Prostate gland (tissue), 2 donors: ENCODE results near the gene SHOC2. TPM values are rescaled to one million over a fixed set of nuclear protein-coding genes. Genes with fewer than 3 reads are reported as not detected.

Experiments used
- DNase-seq: peaks from one replicate; pipeline ENCODE4 v3.0.0-alpha.2; 2019; ENCODE audit warnings: low spot score
- H3K27ac ChIP-seq, 2 donors: fragments of 200-600 bp; sonication (generic); 2 replicates each; pipeline ENCODE4 v1.5.1; 2017 to 2019
- H3K27me3 ChIP-seq: fragments of 200-600 bp; sonication (generic); replicated peaks from 2 replicates; pipeline ENCODE4 v1.5.1; 2019; ENCODE audit not compliant: insufficient read depth
- H3K36me3 ChIP-seq, 2 donors: fragments of 200-600 bp; sonication (generic); 1 replicate in 1 of 2; 2 replicates in 1 of 2; pipeline versions ENCODE4 v1.5.1 to v1.8.1; 2017 to 2019
- H3K4me1 ChIP-seq: fragments of 200-600 bp; sonication (generic); replicated peaks from 2 replicates; pipeline ENCODE4 v1.5.1; 2019
- H3K4me3 ChIP-seq, 2 donors: fragments of 200-600 bp; sonication (generic); 2 replicates each; pipeline ENCODE4 v1.5.1; 2017 to 2019
- H3K9me3 ChIP-seq: fragments of 200-600 bp; sonication (generic); 2 replicates; pipeline ENCODE4 v1.5.1; 2017
- CTCF ChIP-seq, 4 experiments: fragments of 200-600 bp in 2 of 4; fragments of 450-650 bp in 2 of 4; sonication (generic) in 2 of 4; IDR thresholded peaks; 1 replicate in 3 of 4; 2 replicates in 1 of 4; pipeline ENCODE4 v1.5.1; 2016 to 2019; ENCODE audit warnings: antibody characterized with exemption in 4 of 4, mild to moderate bottlenecking in 2 of 4, moderate library complexity in 2 of 4
- POLR2A ChIP-seq: fragments of 450-650 bp; IDR thresholded peaks from one replicate; pipeline ENCODE4 v1.6.1; 2016; ENCODE audit warnings: antibody characterized with exemption, mild to moderate bottlenecking
- POLR2AphosphoS5 ChIP-seq: sonication (generic); formaldehyde crosslinking; IDR thresholded peaks from one replicate; pipeline ENCODE4 v1.6.1; 2017; ENCODE audit warnings: antibody characterized with exemption
- WGBS: methylation state at CpG from one replicate; pipeline ENCODE4 v1.1.5; 2018; 5-methylcytosine and 5-hydroxymethylcytosine counted together
- intact Hi-C: fragments of 100-400 bp; cut with DNase I; formaldehyde crosslinking; loops from one replicate; pipeline ENCODE4 v1.14.2; 2022
- total RNA-seq, 2 donors: library from RNA; depleted of rRNA; stranded (reverse); fragments of >200 nt; gene quantifications; one replicate each; pipeline ENCODE4 v1.1.0, GENCODE V29; 2016

Gene SHOC2
- total RNA-seq, 2 donors from 2014 or later: 31.3 to 56.1 TPM

- H3K4me3 ChIP-seq: no peak overlapping the region
- no peaks in the 10 kb centered on the region for H3K4me1 ChIP-seq
These were observed 45.8 kb downstream of the SHOC2 start for GRCh38 chr10:110965216-110965615.

GRCh38 chr10:110966146-110966545 lies 46.7 kb downstream of the SHOC2 start:
- Histone ChIP-seq H3K4me3 (no peak overlapping the region), H3K27me3 (no peaks in the 10 kb centered on the region), H3K9me3 (no peaks in the 10 kb centered on the region), H3K36me3 (no peaks in the 10 kb centered on the region), H3K4me1 (no peaks in the 10 kb centered on the region), H3K27ac (no peak overlapping the region)
- no peak for TF ChIP-seq POLR2AphosphoS5
- TF ChIP-seq CTCF (IDR thresholded peaks at IDR 0.05): no peak
- TF ChIP-seq POLR2A: no peak
- DNase-seq: no peak
- intact Hi-C loops: no loop called here
- 85% methylated on average over 1 of the region's 1 CpG for whole genome bisulfite sequencing

More at GRCh38 chr10:110965216-110965615, 45.8 kb downstream of the SHOC2 start:
- DNase-seq: no peak
- H3K27me3 ChIP-seq: no peaks in the 10 kb centered on the region
- no peak overlapping the region for H3K27ac ChIP-seq
- H3K9me3 ChIP-seq: no peaks in the 10 kb centered on the region
- intact Hi-C loops: no loop called here
- TF ChIP-seq POLR2AphosphoS5: no peak
- no peak for TF ChIP-seq POLR2A
- TF ChIP-seq CTCF (IDR thresholded peaks at IDR 0.05): no peak
- no peaks in the 10 kb centered on the region for H3K36me3 ChIP-seq

GRCh38 chr10:110967009-110967630 lies 47.7 kb downstream of the SHOC2 start:
- WGBS: 70% methylated on average over 3 of the region's 3 CpGs
- Histone ChIP-seq H3K4me3 (no peak overlapping the region), H3K4me1 (no peaks in the 10 kb centered on the region), H3K36me3 (no peaks in the 10 kb centered on the region), H3K9me3 (no peaks in the 10 kb centered on the region), H3K27me3 (no peaks in the 10 kb centered on the region), H3K27ac (no peak overlapping the region)
- no peak for DNase-seq
- TF ChIP-seq CTCF (IDR thresholded peaks at IDR 0.05) (no peak), POLR2AphosphoS5 (no peak), POLR2A (no peak)
- intact Hi-C loops: no loop called here

- WGBS: 0% methylated on average over 1 of the region's 1 CpG
These were observed 48.2 kb downstream of the SHOC2 start for GRCh38 chr10:110967645-110968044.

More at GRCh38 chr10:110967645-110968044, 48.2 kb downstream of the SHOC2 start:
- Histone ChIP-seq H3K4me1 (no peaks in the 10 kb centered on the region), H3K4me3 (no peak overlapping the region), H3K27ac (no peak overlapping the region), H3K27me3 (no peaks in the 10 kb centered on the region), H3K36me3 (no peaks in the 10 kb centered on the region), H3K9me3 (no peaks in the 10 kb centered on the region)
- DNase-seq: no peak
- intact Hi-C loops: no loop called here
- TF ChIP-seq POLR2AphosphoS5: no peak
- TF ChIP-seq POLR2A: no peak
- TF ChIP-seq CTCF (IDR thresholded peaks at IDR 0.05): no peak
